PC-9 (cell line): ENCODE data around the gene TNFRSF1B. TPM values are rescaled to one million over a fixed set of nuclear protein-coding genes. Genes with fewer than 3 reads are reported as not detected.
A peak's percentile ranks its signal among the peaks of the same experiment; 100 is the strongest.

Experiments
- BruUV-seq: library from RNA; stranded (reverse); fragments of 400-500 nt; replicated peaks from 2 replicates; lab custom pipeline; 2021; lab: Mats Ljungman, UMichigan
- CTCF ChIA-PET: fragments of 300-600 bp; sonication (Branson Sonifier 250); formaldehyde crosslinking; loops from one replicate; lab custom pipeline; 2022; ENCODE audit warnings: antibody characterized with exemption; lab: Charles Lee
- POLR2A ChIA-PET: fragments of 300-600 bp; sonication (Branson Sonifier 250); formaldehyde crosslinking; loops from one replicate; lab custom pipeline; 2022; ENCODE audit warnings: antibody characterized with exemption; ENCODE audit not compliant: unreplicated experiment; lab: Charles Lee
- DNase-seq, 2 experiments: peaks; one replicate each; pipeline versions ENCODE4 v3.0.0 to v3.0.0-alpha.2; 2015 to 2022; ENCODE audit warnings: mixed read lengths in 1 of 2
- H2AFZ ChIP-seq: fragments of 200-600 bp; sonication (generic); 2 replicates; pipeline ENCODE4 v1.8.1; 2017; ENCODE audit warnings: antibody characterized with exemption
- H3F3A ChIP-seq: fragments of 200-600 bp; sonication (generic); 2 replicates; pipeline ENCODE4 v1.8.1; 2017; ENCODE audit warnings: antibody characterized with exemption, mild to moderate bottlenecking, low read depth; ENCODE audit not compliant: insufficient read depth
- H3K27ac ChIP-seq: fragments of 200-600 bp; sonication (generic); 2 replicates; pipeline ENCODE4 v1.6.1; 2016; ENCODE audit warnings: mixed run types
- H3K27me3 ChIP-seq: fragments of 200-600 bp; sonication (generic); 2 replicates; pipeline ENCODE4 v1.6.1; 2016; ENCODE audit warnings: low read depth, mixed run types; ENCODE audit not compliant: insufficient read depth
- H3K36me3 ChIP-seq: fragments of 200-600 bp; sonication (generic); 2 replicates; pipeline ENCODE4 v1.6.1; 2016; ENCODE audit warnings: low read depth, mixed run types
- H3K4me1 ChIP-seq: fragments of 200-600 bp; sonication (generic); replicated peaks from 2 replicates; pipeline ENCODE4 v1.6.1; 2016; ENCODE audit warnings: mixed run types; ENCODE audit not compliant: insufficient read depth
- H3K4me2 ChIP-seq: fragments of 200-600 bp; sonication (generic); 2 replicates; pipeline ENCODE4 v1.6.1; 2017; ENCODE audit warnings: mixed run types
- H3K4me3 ChIP-seq: fragments of 200-600 bp; sonication (generic); 2 replicates; pipeline ENCODE4 v1.6.1; 2016; ENCODE audit warnings: mixed run types
- H3K79me2 ChIP-seq: fragments of 200-600 bp; sonication (generic); 2 replicates; pipeline ENCODE4 v1.6.1; 2017; ENCODE audit warnings: low read depth, mixed run types
- H3K9me2 ChIP-seq: fragments of 200-600 bp; sonication (generic); 2 replicates; pipeline ENCODE4 v1.8.1; 2017; ENCODE audit warnings: mild to moderate bottlenecking; ENCODE audit not compliant: insufficient read depth
- H3K9me3 ChIP-seq: fragments of 200-600 bp; sonication (generic); 2 replicates; pipeline ENCODE4 v1.8.1; 2016; ENCODE audit warnings: low read depth; ENCODE audit not compliant: insufficient read depth
- H4K20me1 ChIP-seq: fragments of 200-600 bp; sonication (generic); 2 replicates; pipeline ENCODE4 v1.8.1; 2017; ENCODE audit not compliant: insufficient read depth
- CTCF ChIP-seq: fragments of 200-600 bp; sonication (generic); conservative IDR thresholded peaks from 2 replicates; pipeline ENCODE4 v1.6.1; 2017; ENCODE audit warnings: mixed run types, antibody characterized with exemption, mild to moderate bottlenecking, moderate library complexity
- EZH2 ChIP-seq: fragments of 200-600 bp; sonication (generic); IDR thresholded peaks from 2 replicates; pipeline ENCODE4 v1.8.0; 2017; ENCODE audit warnings: antibody characterized with exemption, low read depth
- intact Hi-C: fragments of 100-400 bp; cut with micrococcal nuclease; formaldehyde crosslinking; loops from one replicate; pipeline ENCODE4 v1.10.0; 2022; ENCODE audit not compliant: unreplicated experiment
- total RNA-seq: library from RNA; stranded (reverse); gene quantifications from 2 replicates; pipeline ENCODE4 v1.2.3, GENCODE V29; 2021

TNFRSF1B gene
- total RNA-seq, 1 experiment from 2014 or later, result 2.7 TPM

GRCh38 chr1:12151465-12151864 lies 15.3 kb upstream of the TNFRSF1B start:
- intact Hi-C loops, result no loop called here
- H3K9me3 ChIP-seq, result no peaks in the 10 kb centered on the region
- no peaks in the 10 kb centered on the region for H3K79me2 ChIP-seq
- H3K9me2 ChIP-seq, result no peaks in the 10 kb centered on the region
- H3K27ac ChIP-seq, result no peak overlapping the region
- no peaks in the 10 kb centered on the region; the same call in 1 of the 2 replicates for H3F3A ChIP-seq
- H3K36me3 ChIP-seq, result no peaks in the 10 kb centered on the region
- no TSS peak for BruUV-seq
- no peak for DNase-seq
- no peak overlapping the region for H2AFZ ChIP-seq
- H3K4me3 ChIP-seq, result no peak overlapping the region
- H4K20me1 ChIP-seq, result no peaks in the 10 kb centered on the region
- ChIA-PET CTCF (no interaction called here), POLR2A (no interaction called here)
- peaks cover 19% of the 10 kb centered on the region for H3K4me1 ChIP-seq
- H3K4me2 ChIP-seq, result no peak overlapping the region
- no peaks in the 10 kb centered on the region for H3K27me3 ChIP-seq
- TF ChIP-seq CTCF (no peak), EZH2 (no peak)

GRCh38 chr1:12152113-12152891 lies 14.5 kb upstream of the TNFRSF1B start:
- POLR2A ChIA-PET, result no interaction called here
- no peaks in the 10 kb centered on the region for H3K9me3 ChIP-seq
- CTCF ChIA-PET, result no interaction called here

GRCh38 chr1:12153181-12153785 lies 13.5 kb upstream of the TNFRSF1B start:
- no peak for DNase-seq
- H4K20me1 ChIP-seq, result no peaks in the 10 kb centered on the region
- H3K4me1 ChIP-seq, result peaks cover 32% of the 10 kb centered on the region
- H3K27ac ChIP-seq, result no peak overlapping the region
- no peaks in the 10 kb centered on the region for H3K36me3 ChIP-seq
- H3K4me2 ChIP-seq, result peak overlapping the region; percentile 24; the same call in 1 of the 2 replicates
- intact Hi-C loops, result no loop called here
- H3K4me3 ChIP-seq, result no peak overlapping the region
- TF ChIP-seq EZH2 (no peak), CTCF (no peak)
- ChIA-PET POLR2A (no interaction called here), CTCF (no interaction called here)
- peaks cover 8% of the 10 kb centered on the region; the same call in 1 of the 2 replicates for H3F3A ChIP-seq
- H3K9me2 ChIP-seq, result no peaks in the 10 kb centered on the region
- no TSS peak for BruUV-seq
- H3K79me2 ChIP-seq, result no peaks in the 10 kb centered on the region
- no peak overlapping the region for H2AFZ ChIP-seq
- no peaks in the 10 kb centered on the region for H3K27me3 ChIP-seq
- H3K9me3 ChIP-seq, result no peaks in the 10 kb centered on the region

More at GRCh38 chr1:12152113-12152891, 14.5 kb upstream of the TNFRSF1B start:
- Histone ChIP-seq H3K4me1 (peaks cover 25% of the 10 kb centered on the region), H3K4me3 (no peak overlapping the region), H3F3A (peaks cover 4% of the 10 kb centered on the region; the same call in 1 of the 2 replicates), H2AFZ (no peak overlapping the region), H3K27ac (no peak overlapping the region), H4K20me1 (no peaks in the 10 kb centered on the region), H3K9me2 (no peaks in the 10 kb centered on the region), H3K27me3 (no peaks in the 10 kb centered on the region), H3K4me2 (no peak overlapping the region), H3K36me3 (no peaks in the 10 kb centered on the region), H3K79me2 (no peaks in the 10 kb centered on the region)
- TF ChIP-seq CTCF (no peak), EZH2 (no peak)
- intact Hi-C loops, result no loop called here
- no peak for DNase-seq
- BruUV-seq, result no TSS peak
